DND-41 (cell line): Measurements from ENCODE around the gene UPB1.

Experiments used
- ATAC-seq: fragments of 200-7000 bp; cut with Tn5 transposase; 3 replicates; pipeline ENCODE4 v1.9.1; 2021; ENCODE audit warnings: low read depth; ENCODE audit not compliant: insufficient read depth
- DNase-seq: peaks from one replicate; pipeline ENCODE4 v3.0.0-alpha.2; 2020
- H2AFZ ChIP-seq: 2 replicates; pipeline ENCODE4 v1.6.0; 2012; ENCODE audit warnings: low read depth, low read length
- H3K27ac ChIP-seq: 2 replicates; pipeline ENCODE4 v1.5.1; 2012; ENCODE audit warnings: low read length, inconsistent platforms
- H3K27me3 ChIP-seq: fragments of 200-600 bp; sonication (generic); 2 replicates; pipeline ENCODE4 v1.6.0; 2012; ENCODE audit warnings: low read length, mild to moderate bottlenecking, inconsistent platforms; ENCODE audit not compliant: insufficient read depth, poor library complexity
- H3K36me3 ChIP-seq: 2 replicates; pipeline ENCODE4 v1.5.1; 2012; ENCODE audit warnings: low read length, inconsistent platforms; ENCODE audit not compliant: insufficient read depth
- H3K4me1 ChIP-seq: 2 replicates; pipeline ENCODE4 v1.5.1; 2012; ENCODE audit warnings: mild to moderate bottlenecking, low read length; ENCODE audit not compliant: insufficient read depth
- H3K4me2 ChIP-seq: 2 replicates; pipeline ENCODE4 v1.6.0; 2012; ENCODE audit warnings: mild to moderate bottlenecking, moderate library complexity, low read length, inconsistent platforms; ENCODE audit not compliant: insufficient read depth
- H3K4me3 ChIP-seq, 2 experiments: fragments of 200-600 bp in 1 of 2; shearing (Covaris generic) in 1 of 2; 2 replicates each; pipeline ENCODE4 v1.5.1; 2012 to 2016; ENCODE audit warnings: inconsistent platforms in 2 of 2, low read length in 2 of 2, mild to moderate bottlenecking in 2 of 2, low read depth in 1 of 2, moderate library complexity in 1 of 2
- H3K79me2 ChIP-seq: 2 replicates; pipeline ENCODE4 v1.6.0; 2012; ENCODE audit warnings: low read length, inconsistent platforms; ENCODE audit not compliant: insufficient read depth
- H3K9ac ChIP-seq: 2 replicates; pipeline ENCODE4 v1.6.0; 2012; ENCODE audit warnings: low read depth, mild to moderate bottlenecking, inconsistent platforms, low read length, moderate library complexity
- H3K9me3 ChIP-seq: 2 replicates; pipeline ENCODE4 v1.5.1; 2012; ENCODE audit warnings: low read length, moderate library complexity, mild to moderate bottlenecking, inconsistent platforms; ENCODE audit not compliant: insufficient read depth, severe bottlenecking
- H4K20me1 ChIP-seq: 2 replicates; pipeline ENCODE4 v1.6.0; 2012; ENCODE audit warnings: low read length; ENCODE audit not compliant: insufficient read depth
- CTCF ChIP-seq: IDR thresholded peaks from 2 replicates; pipeline ENCODE4 v1.5.1; 2012; ENCODE audit warnings: borderline replicate concordance, low read length, moderate library complexity, mild to moderate bottlenecking; ENCODE audit not compliant: poor library complexity, severe bottlenecking; ENCODE audit errors: extremely low read depth
- EZH2 ChIP-seq: IDR thresholded peaks from 3 replicates; pipeline ENCODE4 v1.6.1; 2012; ENCODE audit warnings: borderline replicate concordance, low read depth, mild to moderate bottlenecking, moderate library complexity, low read length, inconsistent platforms; ENCODE audit not compliant: severe bottlenecking

UPB1 gene

GRCh38 chr22:24523873-24524272 lies 28.7 kb downstream of the UPB1 start:
- Histone ChIP-seq H3K27ac (0 out of 2 replicates have a peak overlapping the region, but pooled peaks have one; percentile 14), H3K27me3 (no peaks in the 10 kb centered on the region), H3K79me2 (no peaks in the 10 kb centered on the region), H3K4me2 (no peak overlapping the region), H4K20me1 (no peaks in the 10 kb centered on the region), H3K9ac (no peak overlapping the region), H2AFZ (no peak overlapping the region), H3K4me1 (peaks cover 19% of the 10 kb centered on the region), H3K4me3 (no peak overlapping the region), H3K36me3 (no peaks in the 10 kb centered on the region), H3K9me3 (no peaks in the 10 kb centered on the region)
- ATAC-seq (no peak), DNase-seq (no peak)
- TF ChIP-seq EZH2 (no peak), CTCF (no peak)

- Histone ChIP-seq H3K4me1 (peaks cover 7% of the 10 kb centered on the region), H2AFZ (0 out of 2 replicates have a peak overlapping the region, but pooled peaks have one; percentile 43), H4K20me1 (no peaks in the 10 kb centered on the region), H3K36me3 (no peaks in the 10 kb centered on the region), H3K9ac (no peak overlapping the region), H3K4me2 (no peak overlapping the region), H3K27ac (no peak overlapping the region), H3K4me3 (no peak overlapping the region), H3K27me3 (no peaks in the 10 kb centered on the region), H3K79me2 (no peaks in the 10 kb centered on the region), H3K9me3 (no peaks in the 10 kb centered on the region)
- DNase-seq: peak; percentile 84
- TF ChIP-seq EZH2: no peak
- peak; percentile 98 for TF ChIP-seq CTCF
- peak; percentile 95 for ATAC-seq
Observed at GRCh38 chr22:24525416-24526037, 30.4 kb downstream of the UPB1 start.

GRCh38 chr22:24526191-24526590 lies 31.1 kb downstream of the UPB1 start:
- no peaks in the 10 kb centered on the region for H3K9me3 ChIP-seq
- H3K27me3 ChIP-seq: no peaks in the 10 kb centered on the region
- no peaks in the 10 kb centered on the region for H3K36me3 ChIP-seq
- DNase-seq (no peak), ATAC-seq (no peak)
- no peak overlapping the region for H2AFZ ChIP-seq
- no peak overlapping the region for H3K27ac ChIP-seq
- H3K4me3 ChIP-seq: no peak overlapping the region
- no peaks in the 10 kb centered on the region for H3K79me2 ChIP-seq
- peaks cover 7% of the 10 kb centered on the region for H3K4me1 ChIP-seq
- no peak for TF ChIP-seq EZH2
- TF ChIP-seq CTCF: no peak
- no peak overlapping the region for H3K9ac ChIP-seq
- H4K20me1 ChIP-seq: no peaks in the 10 kb centered on the region
- no peak overlapping the region for H3K4me2 ChIP-seq
